Endothelial cell of umbilical vein (primary cell): Measurements from ENCODE around the gene QRFP. TPM values are rescaled to one million over a fixed set of nuclear protein-coding genes. Genes with fewer than 3 reads are reported as not detected.

ENCODE experiments used
- BruUV-seq: library from RNA; stranded (reverse); fragments of 400-500 nt; replicated peaks from 2 replicates; lab custom pipeline; 2021; lab: Mats Ljungman, UMichigan
- CTCF ChIA-PET: fragments of 300-600, 350-600 bp; sonication (Branson Sonifier 250); formaldehyde crosslinking; loops from one replicate; lab custom pipeline; 2021; ENCODE audit warnings: antibody characterized with exemption, inconsistent platforms; lab: Charles Lee
- POLR2A ChIA-PET: fragments of 300-600, 350-600 bp; sonication (Branson Sonifier 250); formaldehyde crosslinking; loops from one replicate; lab custom pipeline; 2021; ENCODE audit warnings: antibody characterized with exemption, inconsistent platforms; lab: Charles Lee
- DNase-seq: peaks from one replicate; pipeline ENCODE4 v3.0.0-alpha.2; 2011; ENCODE audit warnings: low read depth, low spot score
- FAIRE-seq: peaks from 2 replicates; lab custom pipeline; 2011; peaks lifted over from hg19 to GRCh38; lab: Jason Lieb, UNC
- H2AFZ ChIP-seq: 2 replicates; pipeline ENCODE4 v1.6.0; 2012; ENCODE audit warnings: low read depth, low read length, control low read depth, inconsistent platforms
- H3K27ac ChIP-seq: 2 replicates; pipeline ENCODE4 v1.5.1; 2011; ENCODE audit warnings: low read depth, mild to moderate bottlenecking, control low read depth, low read length, moderate library complexity; ENCODE audit not compliant: insufficient read depth
- H3K27me3 ChIP-seq, 2 experiments: 2 replicates each; pipeline versions ENCODE4 v1.6.0 to v1.6.1; 2011; ENCODE audit warnings: low read length in 2 of 2, mixed read lengths in 1 of 2; ENCODE audit not compliant: control insufficient read depth in 2 of 2, insufficient read depth in 2 of 2
- H3K36me3 ChIP-seq, 2 experiments: 2 replicates in 1 of 2; 3 replicates in 1 of 2; pipeline ENCODE4 v1.5.1; 2011; ENCODE audit warnings: low read length in 2 of 2, mild to moderate bottlenecking in 1 of 2, moderate library complexity in 1 of 2; ENCODE audit not compliant: control insufficient read depth in 2 of 2, insufficient read depth in 2 of 2; ENCODE audit errors: extremely low read depth in 1 of 2
- H3K4me1 ChIP-seq: 3 replicates; pipeline ENCODE4 v1.5.1; 2011; ENCODE audit warnings: mild to moderate bottlenecking, low read length; ENCODE audit not compliant: control insufficient read depth, insufficient read depth; ENCODE audit errors: extremely low read depth
- H3K4me2 ChIP-seq: 2 replicates; pipeline ENCODE4 v1.6.1; 2011; ENCODE audit warnings: low read length, control low read depth, mixed read lengths; ENCODE audit not compliant: insufficient read depth
- H3K4me3 ChIP-seq, 3 experiments: fragments of 200-600 bp in 1 of 3; sonication (generic), shearing (Covaris generic) in 1 of 3; replicated peaks in 1 of 3; 2 replicates each; pipeline ENCODE4 v1.5.1; 2011 to 2016; ENCODE audit warnings: control low read depth in 3 of 3, low read length in 3 of 3, mild to moderate bottlenecking in 2 of 3, inconsistent platforms in 1 of 3, low read depth in 1 of 3, moderate library complexity in 1 of 3; ENCODE audit not compliant: insufficient read depth in 1 of 3
- H3K79me2 ChIP-seq: 2 replicates; pipeline ENCODE4 v1.6.0; 2012; ENCODE audit warnings: low read length, inconsistent platforms; ENCODE audit not compliant: control insufficient read depth, insufficient read depth
- H3K9ac ChIP-seq: replicated peaks from 2 replicates; pipeline ENCODE3; 2011; ENCODE audit warnings: low read length, control low read depth; ENCODE audit not compliant: insufficient read depth; ENCODE audit errors: extremely low read depth
- H3K9me1 ChIP-seq: replicated peaks from 3 replicates; pipeline ENCODE4 v1.6.0; 2011; ENCODE audit warnings: mild to moderate bottlenecking, low read length; ENCODE audit not compliant: control insufficient read depth, insufficient read depth; ENCODE audit errors: extremely low read depth
- H3K9me3 ChIP-seq: replicated peaks from 2 replicates; pipeline ENCODE4 v1.5.1; 2012; ENCODE audit warnings: low read length, inconsistent platforms; ENCODE audit not compliant: control insufficient read depth, insufficient read depth
- H4K20me1 ChIP-seq: replicated peaks from 2 replicates; pipeline ENCODE3; 2011; ENCODE audit warnings: mild to moderate bottlenecking, low read length; ENCODE audit not compliant: control insufficient read depth, insufficient read depth; ENCODE audit errors: extremely low read depth
- EZH2 ChIP-seq: IDR thresholded peaks from 2 replicates; pipeline ENCODE4 v1.6.1; 2012; ENCODE audit warnings: borderline replicate concordance, low read depth, mild to moderate bottlenecking, moderate library complexity, low read length, inconsistent platforms; ENCODE audit not compliant: severe bottlenecking
- FOS ChIP-seq: IDR thresholded peaks from 2 replicates; pipeline ENCODE4 v1.6.1; 2011; ENCODE audit warnings: mild to moderate bottlenecking, low read length, moderate library complexity, borderline replicate concordance; ENCODE audit not compliant: insufficient read depth
- GATA2 ChIP-seq: IDR thresholded peaks from 2 replicates; pipeline ENCODE4 v1.7.0; 2011; ENCODE audit warnings: low read depth, mild to moderate bottlenecking, moderate library complexity, mixed read lengths, low read length; ENCODE audit not compliant: insufficient read length, insufficient read depth
- JUN ChIP-seq: IDR thresholded peaks from 2 replicates; pipeline ENCODE4 v1.6.1; 2011; ENCODE audit warnings: borderline replicate concordance, low read depth; ENCODE audit not compliant: insufficient read length, insufficient read depth
- MAX ChIP-seq: IDR thresholded peaks from 2 replicates; pipeline ENCODE4 v1.6.1; 2011; ENCODE audit not compliant: insufficient read depth, insufficient read length
- MYC ChIP-seq: IDR thresholded peaks from one replicate; pipeline ENCODE4 v1.6.1; 2011; ENCODE audit warnings: mild to moderate bottlenecking, low read depth, low read length
- POLR2A ChIP-seq: IDR thresholded peaks from 2 replicates; pipeline ENCODE4 v1.6.1; 2012; ENCODE audit warnings: low read depth, mild to moderate bottlenecking, control low read depth, low read length
- POLR2AphosphoS5 ChIP-seq: IDR thresholded peaks from 2 replicates; pipeline ENCODE4 v1.6.1; 2012; ENCODE audit warnings: low read depth, mild to moderate bottlenecking, control low read depth, low read length, moderate library complexity; ENCODE audit not compliant: insufficient read depth
- dilution Hi-C: fragments of 300-500 bp; cut with MboI; formaldehyde crosslinking; loops from one replicate; pipeline ENCODE4 v1.15.0; 2019; ENCODE audit warnings: low sequenced_read_pairs; ENCODE audit not compliant: extremely low pct_ligation_motif_present
- intact Hi-C: fragments of 100-400 bp; cut with micrococcal nuclease; formaldehyde crosslinking; loops from one replicate; pipeline ENCODE4 v1.10.0; 2022
- polyA plus RNA-seq, 4 experiments: library from polyadenylated mRNA; depleted of rRNA in 3 of 4; stranded (reverse) in 3 of 4; unstranded in 1 of 4; fragments of >200 nt; gene quantifications; 2 replicates each; pipeline versions ENCODE4 v1.2.1 to v1.2.3, GENCODE V29; 2011 to 2012; ENCODE audit warnings: missing spikeins in 1 of 4
- total RNA-seq: library from RNA; stranded (reverse); gene quantifications from 2 replicates; pipeline ENCODE4 v1.2.3, GENCODE V29; 2021
- TF ChIP-seq, protein P1 (sequence below), 2 donors: IDR thresholded peaks; 1 replicate in 1 of 2; 2 replicates in 1 of 2; pipeline ENCODE4 v1.5.1; 2011; ENCODE audit warnings: low read length in 2 of 2, mild to moderate bottlenecking in 2 of 2, moderate library complexity in 2 of 2, control low read depth in 1 of 2, inconsistent platforms in 1 of 2, low read depth in 1 of 2; ENCODE audit not compliant: insufficient read depth in 1 of 2; ENCODE audit errors: extremely low read depth in 1 of 2

QRFP gene
- total and polyA plus RNA-seq, 2 donors (not counting 3 experiments of a cell fraction or from before 2014, with no cell fraction given): not detected

- Histone ChIP-seq H3K4me1 (peaks cover 3% of the 10 kb centered on the region), H3K27ac (no peak overlapping the region), H3K79me2 (no peaks in the 10 kb centered on the region), H3K9me1 (no peaks in the 10 kb centered on the region), H2AFZ (no peak overlapping the region), H3K4me3 (no peak overlapping the region), H3K9me3 (no peaks in the 10 kb centered on the region), H3K9ac (no peak overlapping the region), H3K36me3 (no peaks in the 10 kb centered on the region), H4K20me1 (no peaks in the 10 kb centered on the region), H3K4me2 (no peak overlapping the region), H3K27me3 (peaks cover 32 to 47% of the 10 kb centered on the region in 2 experiments)
- CTCF ChIA-PET: interaction anchor here (0.8 to 3.1 kb wide), 6 partner anchors 9 to 237 kb away, joined by 3 to 10 read pairs (median 3); no protein-coding TSS in a partner anchor
- TF ChIP-seq FOS (no peak), MAX (no peak), MYC (no peak)
- no TSS peak for BruUV-seq
- POLR2A ChIA-PET: no interaction called here
- DNase-seq: no peak
- intact Hi-C loops (no loop called here), dilution Hi-C loops (no loop called here)
- FAIRE-seq: no peak
Measured at GRCh38 chr9:130937146-130938076, 40.8 kb upstream of the QRFP start.

- Histone ChIP-seq H3K27ac (no peak overlapping the region), H2AFZ (no peak overlapping the region), H3K79me2 (no peaks in the 10 kb centered on the region), H3K36me3 (no peaks in the 10 kb centered on the region), H3K9ac (no peak overlapping the region), H3K27me3 (peaks cover 35 to 47% of the 10 kb centered on the region in 2 experiments), H3K4me3 (no peak overlapping the region), H3K9me1 (no peaks in the 10 kb centered on the region), H4K20me1 (no peaks in the 10 kb centered on the region), H3K9me3 (no peaks in the 10 kb centered on the region), H3K4me1 (peaks cover 3% of the 10 kb centered on the region), H3K4me2 (no peak overlapping the region)
- dilution Hi-C loops (no loop called here), intact Hi-C loops (no loop called here)
- TF ChIP-seq FOS (no peak), JUN (no peak), POLR2A (no peak), EZH2 (no peak), GATA2 (no peak), MYC (no peak), MAX (no peak), POLR2AphosphoS5 (no peak)
- TF ChIP-seq, protein P1, sequence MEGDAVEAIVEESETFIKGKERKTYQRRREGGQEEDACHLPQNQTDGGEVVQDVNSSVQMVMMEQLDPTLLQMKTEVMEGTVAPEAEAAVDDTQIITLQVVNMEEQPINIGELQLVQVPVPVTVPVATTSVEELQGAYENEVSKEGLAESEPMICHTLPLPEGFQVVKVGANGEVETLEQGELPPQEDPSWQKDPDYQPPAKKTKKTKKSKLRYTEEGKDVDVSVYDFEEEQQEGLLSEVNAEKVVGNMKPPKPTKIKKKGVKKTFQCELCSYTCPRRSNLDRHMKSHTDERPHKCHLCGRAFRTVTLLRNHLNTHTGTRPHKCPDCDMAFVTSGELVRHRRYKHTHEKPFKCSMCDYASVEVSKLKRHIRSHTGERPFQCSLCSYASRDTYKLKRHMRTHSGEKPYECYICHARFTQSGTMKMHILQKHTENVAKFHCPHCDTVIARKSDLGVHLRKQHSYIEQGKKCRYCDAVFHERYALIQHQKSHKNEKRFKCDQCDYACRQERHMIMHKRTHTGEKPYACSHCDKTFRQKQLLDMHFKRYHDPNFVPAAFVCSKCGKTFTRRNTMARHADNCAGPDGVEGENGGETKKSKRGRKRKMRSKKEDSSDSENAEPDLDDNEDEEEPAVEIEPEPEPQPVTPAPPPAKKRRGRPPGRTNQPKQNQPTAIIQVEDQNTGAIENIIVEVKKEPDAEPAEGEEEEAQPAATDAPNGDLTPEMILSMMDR (IDR thresholded peaks at IDR 0.05; ENCODE audit: extremely low read depth in 1 of 2, insufficient read depth in 1 of 2, low read depth in 1 of 2, low read length in 2 of 2): no peak
- ChIA-PET POLR2A (no interaction called here), CTCF (interaction anchor here (0.6 to 3.1 kb wide), 7 partner anchors 8 to 236 kb away, joined by 3 to 10 read pairs (median 3); no protein-coding TSS in a partner anchor)
- BruUV-seq: no TSS peak
- DNase-seq: peak; percentile 15
- FAIRE-seq: no peak
Measured at GRCh38 chr9:130936285-130937117, 39.9 kb upstream of the QRFP start.
